Right lobe of liver (tissue), 6 donors: ENCODE measurements around the gene NT5C1B. TPM values are rescaled to one million over a fixed set of nuclear protein-coding genes. Genes with fewer than 3 reads are reported as not detected.

Experiments used
- ATAC-seq, 4 donors: fragments of 200-7000 bp; cut with Tn5 transposase; one replicate each; pipeline ENCODE4 v1.9.1; 2020; ENCODE audit warnings: mild to moderate bottlenecking in 4 of 4, moderate library complexity in 4 of 4
- DNase-seq, 3 donors: peaks; one replicate each; pipeline ENCODE4 v3.0.0-alpha.2; 2020
- H3K27ac ChIP-seq, 3 donors: fragments of 200-600 bp; one replicate each; pipeline ENCODE4 v1.8.0; 2022
- H3K27me3 ChIP-seq, 2 donors: fragments of 200-600 bp; one replicate each; pipeline ENCODE4 v1.8.0; 2022
- H3K36me3 ChIP-seq, 4 donors: fragments of 200-600 bp; sonication (generic) in 1 of 4; one replicate each; pipeline versions ENCODE4 v1.5.1 to v1.8.0; 2017 to 2022; ENCODE audit warnings: control low read depth in 1 of 4
- H3K4me1 ChIP-seq, 4 donors: fragments of 200-600 bp; sonication (generic) in 1 of 4; one replicate each; pipeline versions ENCODE4 v1.5.1 to v1.8.0; 2017 to 2022; ENCODE audit warnings: control low read depth in 1 of 4
- H3K4me3 ChIP-seq, 3 donors: fragments of 200-600 bp; one replicate each; pipeline ENCODE4 v1.8.0; 2022
- H3K9me3 ChIP-seq, 4 donors: fragments of 200-600 bp; sonication (generic) in 1 of 4; one replicate each; pipeline versions ENCODE4 v1.5.1 to v1.8.0; 2017 to 2022; ENCODE audit warnings: control low read depth in 1 of 4
- POLR2A ChIP-seq: fragments of 450-650 bp; IDR thresholded peaks from one replicate; pipeline ENCODE4 v1.6.1; 2017; ENCODE audit warnings: antibody characterized with exemption, mild to moderate bottlenecking
- WGBS: methylation state at CpG from one replicate; pipeline ENCODE4 v1.1.6; 2018; ENCODE audit warnings: low coverage, low lambda C conversion rate; ENCODE audit not compliant: insufficient coverage; ENCODE audit errors: missing lambda C conversion rate; 5-methylcytosine and 5-hydroxymethylcytosine counted together
- intact Hi-C, 2 donors: fragments of 100-400 bp; cut with DNase I; formaldehyde crosslinking; loops; one replicate each; pipeline versions ENCODE4 v1.11.2 to v1.14.1; 2022
- total RNA-seq, 6 experiments: library from RNA; depleted of rRNA in 2 of 6; stranded (reverse); fragments of >200 nt in 2 of 6; fragmentation: NEBNext Ultra II Directional in 3 of 6; extraction: Animal tissue kit (Norgen Biotek cat#: 25700) in 3 of 6; gene quantifications; one replicate each; pipeline versions ENCODE4 v1.1.0 to v1.2.4, GENCODE V29; 2016 to 2023
- TF ChIP-seq, protein P1 (sequence below), 4 donors: fragments of 200-600 bp in 3 of 4; fragments of 450-650 bp in 1 of 4; IDR thresholded peaks; one replicate each; pipeline versions ENCODE4 v1.5.1 to v1.8.0; 2016 to 2022; ENCODE audit warnings: antibody characterized with exemption in 4 of 4, mild to moderate bottlenecking in 2 of 4
- donor health status: DM: no; HTN: yes; CAD: no.
- donor health status: DM: no; HTN: no; CAD: no.
- donor health status: DM: no; HTN: no; CAD: no.
- donor health status: DM: no; HTN: yes; CAD: no.
- donor health status: DM: no; HTN: yes; CAD: no.

Gene NT5C1B
- total RNA-seq, 6 experiments from 2014 or later, result not detected

DNA sequence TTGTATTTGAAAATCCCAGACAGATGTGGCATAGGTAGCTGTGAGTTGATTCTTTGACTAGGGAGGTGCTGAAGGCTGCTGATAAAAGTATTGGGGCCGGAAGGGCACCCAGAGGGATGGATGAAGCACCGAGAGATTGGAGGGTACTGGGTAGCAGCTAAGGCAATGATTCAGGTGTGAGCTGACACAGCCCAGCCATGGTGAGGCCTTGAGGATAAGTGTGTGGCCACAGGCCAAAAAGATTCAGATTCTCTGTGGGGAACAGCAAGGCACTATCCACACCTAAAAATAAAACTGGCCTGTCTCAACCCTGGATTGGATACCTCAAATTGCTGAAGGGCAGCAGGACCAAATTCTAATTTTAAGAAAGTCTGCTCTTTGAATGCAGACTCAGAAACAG lies 64.1 kb downstream of the NT5C1B start:
- no peaks in the 10 kb centered on the region for H3K4me1 ChIP-seq
- H3K36me3 ChIP-seq, result no peaks in the 10 kb centered on the region
- intact Hi-C loops, result no loop called here
- no peaks in the 10 kb centered on the region for H3K27me3 ChIP-seq
- H3K4me3 ChIP-seq, result no peak overlapping the region
- WGBS, result 78% methylated on average over 2 of the region's 2 CpGs
- ATAC-seq (no peak), DNase-seq (no peak)
- no peak for TF ChIP-seq POLR2A
- TF ChIP-seq, protein P1, sequence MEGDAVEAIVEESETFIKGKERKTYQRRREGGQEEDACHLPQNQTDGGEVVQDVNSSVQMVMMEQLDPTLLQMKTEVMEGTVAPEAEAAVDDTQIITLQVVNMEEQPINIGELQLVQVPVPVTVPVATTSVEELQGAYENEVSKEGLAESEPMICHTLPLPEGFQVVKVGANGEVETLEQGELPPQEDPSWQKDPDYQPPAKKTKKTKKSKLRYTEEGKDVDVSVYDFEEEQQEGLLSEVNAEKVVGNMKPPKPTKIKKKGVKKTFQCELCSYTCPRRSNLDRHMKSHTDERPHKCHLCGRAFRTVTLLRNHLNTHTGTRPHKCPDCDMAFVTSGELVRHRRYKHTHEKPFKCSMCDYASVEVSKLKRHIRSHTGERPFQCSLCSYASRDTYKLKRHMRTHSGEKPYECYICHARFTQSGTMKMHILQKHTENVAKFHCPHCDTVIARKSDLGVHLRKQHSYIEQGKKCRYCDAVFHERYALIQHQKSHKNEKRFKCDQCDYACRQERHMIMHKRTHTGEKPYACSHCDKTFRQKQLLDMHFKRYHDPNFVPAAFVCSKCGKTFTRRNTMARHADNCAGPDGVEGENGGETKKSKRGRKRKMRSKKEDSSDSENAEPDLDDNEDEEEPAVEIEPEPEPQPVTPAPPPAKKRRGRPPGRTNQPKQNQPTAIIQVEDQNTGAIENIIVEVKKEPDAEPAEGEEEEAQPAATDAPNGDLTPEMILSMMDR (IDR thresholded peaks at IDR 0.05), result no peak
- no peaks in the 10 kb centered on the region for H3K9me3 ChIP-seq
- H3K27ac ChIP-seq, result no peak overlapping the region

DNA sequence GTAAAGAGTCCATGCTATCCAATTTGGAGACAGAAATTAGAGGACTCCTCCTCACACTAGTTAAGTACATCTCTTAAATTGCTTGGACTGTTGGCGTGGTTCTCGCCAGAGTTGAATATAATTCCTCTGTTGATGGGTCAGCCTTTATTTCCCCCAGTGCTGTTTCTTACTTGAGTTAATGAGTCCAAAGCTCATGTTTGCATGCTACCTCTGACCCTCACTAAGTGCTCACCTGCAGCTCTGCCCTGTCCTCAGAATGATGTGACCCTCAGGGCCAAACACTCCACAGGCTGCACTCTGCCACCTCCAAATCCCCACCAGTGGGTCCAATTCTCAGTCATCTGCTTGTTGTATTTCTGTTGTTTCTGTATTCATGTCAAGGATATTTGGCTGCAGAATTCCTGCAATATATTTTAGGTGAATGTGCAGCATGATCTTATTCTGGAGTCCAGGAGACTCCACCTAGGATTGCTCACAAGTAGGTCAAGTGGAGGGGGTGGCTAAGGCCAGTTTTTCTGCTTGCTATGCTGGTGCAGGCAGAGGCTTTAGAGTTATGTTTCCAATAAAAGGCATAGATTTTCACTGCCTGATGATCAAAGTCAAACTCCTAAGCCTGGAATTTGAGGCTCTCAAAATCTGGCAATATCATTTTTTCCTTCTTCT lies 66.8 kb downstream of the NT5C1B start:
- Histone ChIP-seq H3K4me1 (peaks cover 0 to 18% (median 7%) of the 10 kb centered on the region in 4 donors), H3K27ac (no peak overlapping the region), H3K4me3 (no peak overlapping the region), H3K9me3 (no peaks in the 10 kb centered on the region), H3K36me3 (no peaks in the 10 kb centered on the region), H3K27me3 (no peaks in the 10 kb centered on the region)
- DNase-seq (no peak), ATAC-seq (no peak)
- TF ChIP-seq, protein P1 (IDR thresholded peaks at IDR 0.05), result no peak
- TF ChIP-seq POLR2A, result no peak
- 100% methylated on average over 2 of the region's 2 CpGs for WGBS
- intact Hi-C loops, result no loop called here

DNA sequence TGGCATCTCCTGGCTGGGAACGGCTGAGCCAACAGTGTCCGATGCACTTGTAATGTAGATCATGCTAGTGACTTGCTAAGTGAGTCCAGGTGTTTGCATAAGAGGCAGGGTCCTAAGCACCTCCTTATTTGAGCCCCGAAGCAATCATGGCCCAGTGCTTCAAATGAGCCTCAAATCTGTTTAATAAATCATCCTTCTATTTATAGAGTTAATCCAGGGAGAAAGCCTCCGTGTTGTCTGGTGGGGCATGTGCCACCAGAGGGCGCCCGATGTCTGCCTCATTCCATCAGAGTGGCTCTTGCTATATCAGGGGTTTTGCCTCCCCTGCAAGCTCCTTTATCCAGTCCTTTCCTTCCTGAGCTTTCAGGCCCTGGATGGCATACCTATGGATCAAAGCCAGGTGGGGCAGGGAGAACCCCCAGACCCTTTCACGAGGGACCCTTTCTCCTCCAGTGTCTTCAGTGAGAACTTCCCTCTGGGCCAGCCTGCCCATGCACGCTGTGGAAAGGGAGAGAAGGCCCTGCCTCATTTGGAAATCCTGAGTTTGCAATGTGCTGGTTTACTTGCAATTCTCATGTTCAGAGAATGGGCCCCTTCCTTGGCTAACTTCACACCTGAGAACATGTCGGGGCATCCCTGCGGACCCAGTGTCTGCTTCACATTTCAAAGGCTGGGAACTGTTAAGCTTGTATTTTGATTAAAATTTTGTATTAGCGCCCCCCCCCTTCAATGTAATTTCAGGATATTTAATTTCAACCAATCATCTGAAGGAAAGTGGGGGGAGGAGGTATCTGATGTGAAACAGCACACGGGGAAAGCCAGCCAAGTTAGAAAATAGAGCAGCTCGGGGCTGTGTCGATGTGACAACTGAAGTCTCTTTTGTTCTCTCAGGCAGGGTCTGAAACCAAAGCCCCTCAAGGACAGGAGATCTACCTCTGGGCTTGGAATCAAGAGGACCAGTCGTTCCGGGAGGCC lies 68.6 kb downstream of the NT5C1B start:
- intact Hi-C loops, result no loop called here
- no peak overlapping the region for H3K4me3 ChIP-seq
- ATAC-seq (peak; percentile 83 to 87 (median 85)), DNase-seq (peak; percentile 74 to 77 (median 75))
- TF ChIP-seq POLR2A, result no peak
- TF ChIP-seq, protein P1 (IDR thresholded peaks at IDR 0.05), result peak; percentile 87 to 94 (median 90)
- peaks cover 0 to 18% (median 7%) of the 10 kb centered on the region in 4 donors for H3K4me1 ChIP-seq
- no peaks in the 10 kb centered on the region for H3K9me3 ChIP-seq
- 38% methylated on average over 13 of the region's 16 CpGs for WGBS
- no peaks in the 10 kb centered on the region for H3K27me3 ChIP-seq
- no peaks in the 10 kb centered on the region for H3K36me3 ChIP-seq
- no peak overlapping the region for H3K27ac ChIP-seq

DNA sequence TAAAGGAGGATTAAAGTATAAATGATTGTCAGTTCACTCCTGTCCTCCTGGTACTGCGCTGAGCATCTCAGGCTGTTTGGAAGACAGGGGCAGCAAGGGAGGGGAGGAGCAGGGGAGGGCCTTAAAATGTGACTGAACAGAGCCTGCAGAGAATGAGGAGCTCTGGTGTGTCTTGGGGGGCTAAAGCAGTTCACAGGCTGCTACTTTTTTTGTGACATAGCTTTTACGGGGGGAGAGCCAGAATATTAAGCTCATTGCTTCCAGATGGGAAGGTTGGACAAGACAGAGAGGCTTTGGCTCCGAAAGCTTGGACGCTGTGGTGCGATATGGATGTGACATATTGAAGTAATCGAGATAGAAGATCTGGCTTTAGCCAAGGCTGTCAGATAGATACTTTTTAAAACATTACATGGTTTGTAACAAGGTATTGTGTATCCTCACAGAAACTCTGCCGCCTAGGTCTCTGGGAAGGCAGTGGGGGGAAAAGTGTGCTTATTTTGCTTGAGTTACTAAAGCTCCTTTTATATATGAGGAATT lies 69.4 kb downstream of the NT5C1B start:
- 62% methylated on average over 7 of the region's 7 CpGs for WGBS
- DNase-seq (no peak), ATAC-seq (no peak)
- H3K4me3 ChIP-seq, result no peak overlapping the region
- H3K4me1 ChIP-seq, result peaks cover 0 to 18% (median 7%) of the 10 kb centered on the region in 4 donors
- no peak overlapping the region for H3K27ac ChIP-seq
- TF ChIP-seq, protein P1 (IDR thresholded peaks at IDR 0.05), result no peak
- TF ChIP-seq POLR2A, result no peak
- intact Hi-C loops, result no loop called here
- no peaks in the 10 kb centered on the region for H3K27me3 ChIP-seq
- no peaks in the 10 kb centered on the region for H3K36me3 ChIP-seq
- no peaks in the 10 kb centered on the region for H3K9me3 ChIP-seq
